HepG2 (cell line): ENCODE measurements around the gene MBLAC2. TPM values are rescaled to one million over a fixed set of nuclear protein-coding genes. Genes with fewer than 3 reads are reported as not detected.

Experiments used
- CBX1 ChIP-seq: IDR thresholded peaks from one replicate; pipeline ENCODE4 v1.6.1; 2016; ENCODE audit warnings: antibody characterized with exemption, low read depth
- ESRRA ChIP-seq: sonication (generic); formaldehyde crosslinking; IDR thresholded peaks from 2 replicates; pipeline ENCODE4 v1.5.1; 2020; ENCODE audit warnings: mild to moderate bottlenecking, low read depth, missing genetic modification reagents
- FOXO1 ChIP-seq: sonication (generic); formaldehyde crosslinking; IDR thresholded peaks from 2 replicates; pipeline ENCODE4 v1.4.0; 2020; ENCODE audit warnings: missing genetic modification reagents
- NFE2L2 ChIP-seq: fragments of 150-350 bp; IDR thresholded peaks from 2 replicates; pipeline ENCODE4 v1.6.1; 2014; ENCODE audit warnings: low read length
- SETDB1 ChIP-seq: sonication (generic); formaldehyde crosslinking; IDR thresholded peaks from 2 replicates; pipeline ENCODE4 v1.5.1; 2020; ENCODE audit warnings: missing genetic modification reagents, mild to moderate bottlenecking, borderline replicate concordance
- TSC22D2 ChIP-seq: sonication (generic); formaldehyde crosslinking; IDR thresholded peaks from 2 replicates; pipeline ENCODE4 v1.5.1; 2020; ENCODE audit warnings: missing genetic modification reagents, mild to moderate bottlenecking, borderline replicate concordance
- ZBTB33 ChIP-seq: sonication (generic); formaldehyde crosslinking; IDR thresholded peaks from 2 replicates; pipeline ENCODE4 v1.4.0; 2020; ENCODE audit warnings: missing genetic modification reagents
- ZNF34 ChIP-seq: sonication (generic); formaldehyde crosslinking; IDR thresholded peaks from 2 replicates; pipeline ENCODE4 v1.4.0; 2020; ENCODE audit warnings: mild to moderate bottlenecking, missing genetic modification reagents, borderline replicate concordance
- ZNF446 ChIP-seq: sonication (generic); formaldehyde crosslinking; IDR thresholded peaks from 2 replicates; pipeline ENCODE4 v1.5.0; 2020; ENCODE audit warnings: mild to moderate bottlenecking, missing genetic modification reagents
- ZNF572 ChIP-seq: sonication (generic); formaldehyde crosslinking; IDR thresholded peaks from 2 replicates; pipeline ENCODE4 v1.5.1; 2020; ENCODE audit warnings: mild to moderate bottlenecking, missing genetic modification reagents
- ZNF609 ChIP-seq: sonication (generic); formaldehyde crosslinking; IDR thresholded peaks from 2 replicates; pipeline ENCODE4 v1.4.0; 2020; ENCODE audit warnings: mild to moderate bottlenecking, missing genetic modification reagents, borderline replicate concordance
- ZNF615 ChIP-seq: sonication (generic); formaldehyde crosslinking; IDR thresholded peaks from 2 replicates; pipeline ENCODE4 v1.5.0; 2020; ENCODE audit warnings: mild to moderate bottlenecking, missing genetic modification reagents, borderline replicate concordance
- ZNF644 ChIP-seq: IDR thresholded peaks from 2 replicates; pipeline ENCODE4 v1.6.1; 2016; ENCODE audit warnings: low read depth
- ZSCAN12 ChIP-seq: sonication (generic); formaldehyde crosslinking; IDR thresholded peaks from 2 replicates; pipeline ENCODE4 v1.9.0; 2021; ENCODE audit warnings: mild to moderate bottlenecking, missing genetic modification reagents
- polyA plus RNA-seq, 8 experiments: library from polyadenylated mRNA; depleted of rRNA in 3 of 8; stranded (reverse) in 7 of 8; unstranded in 1 of 8; fragments of >200 nt; fragmentation: Illumina TruSeq in 4 of 8; extraction: Trizol in 4 of 8; gene quantifications; 2 replicates each; pipeline versions ENCODE4 v1.2.1 to v1.2.3, GENCODE V29; 2011 to 2016; ENCODE audit warnings: low read depth in 4 of 8, missing spikeins in 1 of 8, mixed read lengths in 1 of 8; ENCODE audit not compliant: insufficient read depth in 1 of 8
- total RNA-seq, 5 experiments: library from RNA; depleted of rRNA; stranded (reverse); fragments of >200 nt; fragmentation: Illumina TruSeq; extraction: Trizol; gene quantifications; 2 replicates each; pipeline ENCODE4 v1.2.3, GENCODE V29; 2016; ENCODE audit warnings: low read depth in 1 of 5
- TF ChIP-seq, protein P1 (sequence below): sonication (generic); formaldehyde crosslinking; conservative IDR thresholded peaks from 2 replicates; pipeline ENCODE4 v1.8.1; 2023; ENCODE audit warnings: missing genetic modification reagents
- TF ChIP-seq, protein P2 (sequence below): sonication (generic); formaldehyde crosslinking; conservative IDR thresholded peaks from 2 replicates; pipeline ENCODE4 v1.8.0; 2022; ENCODE audit warnings: low read depth, missing genetic modification reagents
- TF ChIP-seq, protein P3 (sequence below): sonication (generic); formaldehyde crosslinking; IDR thresholded peaks from 2 replicates; pipeline ENCODE4 v1.4.0; 2020; ENCODE audit warnings: mild to moderate bottlenecking, missing genetic modification reagents

MBLAC2 gene
- total and polyA plus RNA-seq, 2 of the 13 experiments (the other 11 are each of a cell fraction or from before 2014, with no cell fraction given): 2.9 to 4.1 TPM

DNA sequence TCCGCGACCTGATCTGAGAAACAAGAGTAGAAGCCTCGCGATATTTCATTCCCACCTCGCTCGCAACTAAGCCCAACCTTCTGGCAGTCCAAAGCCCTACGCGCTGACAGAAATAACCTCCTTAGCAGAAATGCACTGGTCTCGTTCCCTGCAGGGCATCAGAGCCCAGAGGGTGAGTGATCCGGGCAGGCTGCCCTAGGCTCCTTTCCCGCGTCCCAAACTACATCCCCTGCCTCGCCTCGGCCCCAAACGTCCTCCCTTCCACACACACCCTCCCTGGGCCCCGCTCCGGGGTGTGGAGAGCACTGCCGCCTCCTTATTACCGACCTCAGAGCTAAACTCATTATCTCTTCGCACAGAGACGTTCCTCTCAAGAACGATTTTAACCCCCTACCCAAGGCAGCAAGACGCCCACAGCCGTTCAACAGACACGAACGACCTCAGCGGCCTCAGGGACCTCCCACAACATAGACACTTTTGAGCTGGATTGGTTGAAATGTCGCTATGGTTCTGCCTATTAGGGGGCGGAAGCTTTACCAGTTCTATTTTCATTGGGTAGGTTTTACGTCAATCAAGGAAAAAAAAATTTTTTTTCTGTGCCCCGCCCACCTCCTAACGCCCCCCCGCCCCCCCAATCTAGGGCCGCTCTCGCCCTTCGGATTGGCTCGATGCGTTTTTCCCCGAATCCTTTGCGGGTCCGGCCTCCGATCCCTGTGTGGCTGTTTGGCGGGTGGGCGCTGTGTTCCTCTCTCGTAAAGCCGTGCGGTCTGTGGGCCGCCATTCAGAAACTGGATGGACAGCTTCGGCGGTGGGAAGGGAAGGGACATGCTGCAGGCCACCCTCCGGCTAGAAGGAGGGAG lies 65.0 kb downstream of the MBLAC2 start, which contains the start of gene CETN3 (continued):
- TF ChIP-seq ZBTB33 (CRISPR knock-in tag) (peak; percentile 23; the same call in 1 of the 2 replicates), ESRRA (no peak), ZNF615 (CRISPR knock-in tag) (no peak), SETDB1 (CRISPR knock-in tag) (no peak), ZNF609 (no peak), NFE2L2 (no peak), TSC22D2 (CRISPR knock-in tag) (peak; percentile 83; the same call in 1 of the 2 replicates), ZNF644 (peak; percentile 97), ZSCAN12 (CRISPR knock-in tag) (no peak), FOXO1 (peak; percentile 36; the same call in 1 of the 2 replicates), ZNF34 (0 out of 2 replicates have a peak, but pooled peaks have one; percentile 16), ZNF446 (CRISPR knock-in tag) (no peak; the same call in 1 of the 2 replicates), ZNF572 (CRISPR knock-in tag) (no peak), CBX1 (peak; percentile 91)
- TF ChIP-seq, protein P1, sequence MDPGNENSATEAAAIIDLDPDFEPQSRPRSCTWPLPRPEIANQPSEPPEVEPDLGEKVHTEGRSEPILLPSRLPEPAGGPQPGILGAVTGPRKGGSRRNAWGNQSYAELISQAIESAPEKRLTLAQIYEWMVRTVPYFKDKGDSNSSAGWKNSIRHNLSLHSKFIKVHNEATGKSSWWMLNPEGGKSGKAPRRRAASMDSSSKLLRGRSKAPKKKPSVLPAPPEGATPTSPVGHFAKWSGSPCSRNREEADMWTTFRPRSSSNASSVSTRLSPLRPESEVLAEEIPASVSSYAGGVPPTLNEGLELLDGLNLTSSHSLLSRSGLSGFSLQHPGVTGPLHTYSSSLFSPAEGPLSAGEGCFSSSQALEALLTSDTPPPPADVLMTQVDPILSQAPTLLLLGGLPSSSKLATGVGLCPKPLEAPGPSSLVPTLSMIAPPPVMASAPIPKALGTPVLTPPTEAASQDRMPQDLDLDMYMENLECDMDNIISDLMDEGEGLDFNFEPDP (CRISPR knock-in tag): no peak
- TF ChIP-seq, protein P2, sequence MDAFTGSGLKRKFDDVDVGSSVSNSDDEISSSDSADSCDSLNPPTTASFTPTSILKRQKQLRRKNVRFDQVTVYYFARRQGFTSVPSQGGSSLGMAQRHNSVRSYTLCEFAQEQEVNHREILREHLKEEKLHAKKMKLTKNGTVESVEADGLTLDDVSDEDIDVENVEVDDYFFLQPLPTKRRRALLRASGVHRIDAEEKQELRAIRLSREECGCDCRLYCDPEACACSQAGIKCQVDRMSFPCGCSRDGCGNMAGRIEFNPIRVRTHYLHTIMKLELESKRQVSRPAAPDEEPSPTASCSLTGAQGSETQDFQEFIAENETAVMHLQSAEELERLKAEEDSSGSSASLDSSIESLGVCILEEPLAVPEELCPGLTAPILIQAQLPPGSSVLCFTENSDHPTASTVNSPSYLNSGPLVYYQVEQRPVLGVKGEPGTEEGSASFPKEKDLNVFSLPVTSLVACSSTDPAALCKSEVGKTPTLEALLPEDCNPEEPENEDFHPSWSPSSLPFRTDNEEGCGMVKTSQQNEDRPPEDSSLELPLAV (CRISPR knock-in tag): no peak
- TF ChIP-seq, protein P3, sequence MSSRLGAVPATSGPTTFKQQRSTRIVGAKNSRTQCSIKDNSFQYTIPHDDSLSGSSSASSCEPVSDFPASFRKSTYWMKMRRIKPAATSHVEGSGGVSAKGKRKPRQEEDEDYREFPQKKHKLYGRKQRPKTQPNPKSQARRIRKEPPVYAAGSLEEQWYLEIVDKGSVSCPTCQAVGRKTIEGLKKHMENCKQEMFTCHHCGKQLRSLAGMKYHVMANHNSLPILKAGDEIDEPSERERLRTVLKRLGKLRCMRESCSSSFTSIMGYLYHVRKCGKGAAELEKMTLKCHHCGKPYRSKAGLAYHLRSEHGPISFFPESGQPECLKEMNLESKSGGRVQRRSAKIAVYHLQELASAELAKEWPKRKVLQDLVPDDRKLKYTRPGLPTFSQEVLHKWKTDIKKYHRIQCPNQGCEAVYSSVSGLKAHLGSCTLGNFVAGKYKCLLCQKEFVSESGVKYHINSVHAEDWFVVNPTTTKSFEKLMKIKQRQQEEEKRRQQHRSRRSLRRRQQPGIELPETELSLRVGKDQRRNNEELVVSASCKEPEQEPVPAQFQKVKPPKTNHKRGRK: no peak
